ENCODE data around the gene PLCL2.

The PLCL2 gene

DNA sequence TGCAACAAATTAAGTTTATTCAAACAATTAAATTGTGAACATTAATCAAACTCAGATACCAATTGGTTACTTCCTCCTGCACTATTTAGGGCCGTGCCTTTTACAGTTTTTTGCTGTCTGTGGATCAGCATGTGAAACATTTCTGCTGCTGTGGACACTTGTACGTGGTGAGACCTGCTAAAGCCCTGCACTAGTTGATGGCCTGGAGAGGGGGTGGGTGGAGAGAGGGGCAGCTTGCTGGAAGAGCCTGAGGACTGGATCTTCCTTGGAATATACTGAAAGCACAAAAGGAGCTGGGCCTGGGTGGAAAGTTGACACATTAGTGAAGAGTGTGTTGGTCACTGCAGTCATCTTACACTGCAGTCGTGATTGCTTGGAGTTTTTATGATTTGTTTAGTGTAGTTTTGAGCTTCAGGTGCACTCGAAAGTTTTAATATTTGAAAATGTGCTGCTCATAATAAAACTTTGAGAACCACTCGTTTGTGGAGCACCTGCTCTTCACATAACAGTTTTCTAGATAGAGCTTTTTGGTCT is 11.4 kb downstream of the PLCL2 start:
- DNase-seq, result no peak

DNA sequence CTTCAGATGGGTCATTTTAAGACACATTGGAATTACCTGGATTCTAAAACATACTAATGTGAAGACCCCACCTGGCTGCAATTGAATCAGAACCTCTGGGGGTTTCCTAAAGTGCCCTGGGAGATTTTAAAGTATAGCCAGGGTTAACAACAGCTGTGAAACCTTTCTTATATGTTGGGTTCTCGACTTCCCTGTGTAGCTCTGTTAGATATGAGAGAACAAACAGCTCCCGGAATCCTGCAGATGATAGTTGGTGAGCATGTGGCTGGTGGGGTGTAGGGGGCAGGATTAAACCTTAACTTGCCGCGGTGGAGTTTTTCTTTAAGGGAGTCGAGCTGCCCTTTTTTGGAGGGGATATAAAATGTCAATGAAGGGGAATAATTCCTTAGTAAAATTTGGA is 12.1 kb downstream of the PLCL2 start:
- DNase-seq, result no peak

DNA sequence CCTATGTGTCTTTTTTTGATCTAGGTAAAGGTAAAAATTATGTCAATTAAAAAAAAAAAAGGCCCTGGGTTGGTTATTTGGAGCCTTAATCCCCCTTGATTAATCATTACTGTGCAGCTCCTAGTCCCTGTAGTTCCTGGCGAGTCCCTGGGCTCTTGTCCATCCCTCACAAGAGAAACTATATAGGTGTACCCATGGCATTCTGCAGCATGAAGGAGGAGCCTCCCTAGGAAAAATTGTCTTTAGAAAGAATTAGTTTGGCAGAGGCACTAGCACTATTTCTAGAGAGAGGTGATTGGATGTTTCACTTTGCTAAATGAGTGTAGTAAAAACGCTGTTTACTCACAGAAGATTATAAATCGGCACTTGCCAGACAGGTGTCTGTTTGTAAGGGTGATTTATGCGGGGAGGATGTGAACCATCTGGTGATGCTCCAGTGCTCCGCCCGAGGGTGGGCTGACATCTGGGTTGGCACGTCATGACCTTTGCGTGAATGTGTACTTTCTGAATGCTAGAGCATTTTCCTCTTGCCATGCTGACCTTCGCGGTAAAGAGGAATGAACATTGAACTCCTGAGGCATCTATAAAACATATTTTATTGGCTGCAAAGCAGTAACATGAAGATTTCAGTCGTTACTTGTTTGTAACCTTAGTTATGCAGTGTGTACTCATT is 12.6 kb downstream of the PLCL2 start:
- DNase-seq, result peak; percentile 61

DNA sequence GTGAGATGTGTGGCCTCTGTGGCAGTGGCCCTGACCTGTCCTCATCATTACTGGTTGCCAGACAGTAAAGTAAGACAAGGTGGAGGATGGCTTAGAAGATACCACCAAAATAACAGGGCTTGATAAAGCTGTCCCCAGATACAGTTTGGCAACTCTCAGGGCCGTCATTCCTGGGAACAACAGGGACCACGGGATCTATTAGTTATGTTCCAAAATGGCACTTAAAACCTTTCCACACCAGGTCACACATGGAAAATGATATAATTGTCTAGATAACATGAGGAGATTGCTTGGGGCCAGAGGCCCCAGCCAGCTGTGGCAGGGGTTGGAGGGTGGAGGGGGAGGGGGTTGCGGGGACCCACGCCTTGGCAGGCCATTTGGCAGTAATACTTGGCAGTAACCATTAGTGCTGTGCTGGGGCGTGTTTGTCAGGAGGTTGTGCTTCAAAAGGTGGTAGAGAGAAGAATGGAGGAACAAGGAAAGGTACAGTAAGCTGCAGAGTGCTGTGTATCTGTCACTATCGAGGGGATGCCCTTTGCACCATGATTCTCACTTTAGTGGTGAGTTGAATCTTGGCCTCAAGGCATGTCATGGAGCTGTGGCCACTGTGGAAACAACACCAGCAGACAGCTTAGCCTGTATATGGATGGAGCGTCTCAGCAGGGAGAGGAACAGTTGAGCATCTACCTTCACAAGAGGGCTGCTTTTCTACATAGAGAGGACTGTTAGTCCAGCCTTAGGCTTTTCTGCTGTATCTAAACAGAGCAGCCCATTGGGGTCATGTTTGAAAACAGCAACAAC is 14.0 kb downstream of the PLCL2 start:
- no peak for DNase-seq

DNA sequence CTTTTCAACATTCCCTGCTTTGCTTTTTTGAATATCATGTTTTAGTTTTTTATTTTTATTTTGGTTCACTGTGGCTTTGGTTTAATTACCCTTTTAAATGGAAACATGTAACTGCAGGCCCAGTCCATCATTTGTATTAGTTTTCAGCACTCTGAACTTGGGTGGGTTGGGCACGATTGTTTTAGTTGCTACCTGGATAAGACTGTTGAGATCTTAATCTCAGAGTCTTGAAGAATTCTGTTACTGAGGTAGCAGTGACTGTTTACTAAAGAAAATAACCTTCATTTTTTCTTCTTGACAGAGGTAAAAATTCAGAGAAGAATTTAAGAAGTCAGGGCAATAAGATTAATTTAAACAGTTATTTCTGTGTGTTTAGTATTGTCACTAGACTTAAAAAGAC is 15.2 kb downstream of the PLCL2 start:
- no peak for DNase-seq

DNA sequence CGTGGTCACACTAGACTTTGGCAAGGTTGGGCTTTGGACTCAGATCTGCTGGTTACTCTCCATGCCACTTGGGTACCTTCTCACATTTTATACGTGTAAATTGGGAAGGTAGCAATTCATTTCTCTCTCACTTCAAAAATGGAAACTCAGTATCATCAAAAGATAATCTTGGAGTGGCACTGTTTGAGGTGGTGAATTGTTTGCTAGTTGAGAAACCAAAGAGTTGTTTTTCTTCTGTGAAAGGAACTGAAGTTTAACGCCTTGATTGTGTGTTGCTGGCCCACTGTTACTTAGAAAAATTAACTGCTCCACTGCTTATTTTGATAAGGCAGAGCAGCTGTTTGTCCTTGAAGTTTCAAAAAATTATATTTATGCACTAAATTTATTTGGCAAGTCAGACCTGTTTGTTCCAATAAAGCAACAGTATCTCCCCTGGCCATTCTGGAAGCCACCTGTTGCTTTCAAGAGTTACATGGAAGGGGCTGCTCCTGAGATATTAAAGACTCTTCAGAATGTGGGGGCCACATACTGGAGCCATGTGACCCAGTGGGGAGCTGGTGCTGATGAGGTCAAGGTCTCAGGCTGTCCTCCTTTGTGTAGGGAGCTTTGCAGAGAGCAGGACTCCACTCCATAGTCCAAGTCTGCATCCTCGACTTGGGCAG is 16.2 kb downstream of the PLCL2 start:
- no peak for DNase-seq

DNA sequence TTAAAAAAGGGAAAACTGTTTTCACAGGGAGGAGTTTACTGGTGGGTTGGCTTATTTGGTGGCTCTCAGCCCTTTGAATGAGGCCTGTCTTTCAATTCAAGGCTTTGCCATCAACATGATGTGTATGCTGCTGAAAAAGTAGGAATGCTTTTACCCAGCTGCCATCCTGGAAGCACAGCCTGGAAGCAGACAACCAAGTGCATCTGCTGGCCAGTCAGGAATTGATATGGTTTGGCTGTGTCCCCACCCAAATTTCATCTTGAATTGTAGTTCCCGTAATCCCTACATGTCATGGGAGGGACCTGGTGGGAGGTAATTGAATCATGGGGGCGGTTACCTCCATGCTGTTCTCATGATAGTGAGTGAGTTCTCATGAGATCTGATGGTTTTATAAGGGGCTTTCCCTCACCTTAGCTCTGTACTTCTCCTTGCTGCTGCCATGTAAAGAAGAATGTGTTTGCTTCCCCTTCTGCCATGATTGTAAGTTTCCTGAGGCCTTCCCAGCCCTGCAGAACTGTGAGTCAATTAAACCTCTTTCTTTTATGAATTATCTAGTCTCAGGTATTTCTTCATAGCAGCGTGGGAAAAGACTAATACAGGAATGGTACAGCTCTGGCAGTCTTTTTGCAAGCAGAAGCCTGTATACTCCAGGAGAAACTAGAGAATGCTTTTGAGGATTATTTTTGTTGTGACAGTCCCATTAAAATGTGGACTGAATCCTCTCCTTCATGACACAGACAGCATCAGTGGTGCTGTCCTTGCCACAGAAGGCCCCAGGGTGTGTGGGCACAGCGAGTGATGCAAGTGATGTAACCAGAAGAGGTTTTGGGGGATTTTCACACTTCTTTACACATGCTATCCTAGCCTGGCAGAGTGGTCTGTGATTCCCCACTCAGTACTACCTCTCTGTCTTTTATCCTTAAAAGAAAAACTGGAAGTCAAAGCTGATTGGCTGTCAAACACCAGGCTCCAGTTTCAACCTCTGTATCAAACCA is 20.0 kb downstream of the PLCL2 start:
- no peak for DNase-seq

DNA sequence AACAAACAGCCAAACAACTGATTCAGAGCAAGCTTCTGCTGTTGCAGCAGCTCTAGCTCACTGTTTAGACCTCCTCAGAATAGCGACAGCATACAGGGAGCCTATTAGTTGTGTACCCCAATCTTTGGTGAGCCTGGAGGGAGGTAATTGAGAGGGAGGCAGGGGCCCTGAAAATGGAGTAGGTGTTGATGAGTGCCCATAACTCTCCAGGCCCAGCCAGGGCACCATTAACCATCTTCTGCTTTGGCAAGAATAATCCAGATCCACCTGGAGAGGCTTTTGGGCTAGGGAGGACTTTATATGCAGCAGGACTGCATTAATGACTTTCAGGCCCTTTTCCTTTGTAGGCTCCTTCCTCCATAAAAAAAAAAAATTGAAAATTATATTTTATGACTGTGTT is 20.9 kb downstream of the PLCL2 start:
- no peak for DNase-seq

DNA sequence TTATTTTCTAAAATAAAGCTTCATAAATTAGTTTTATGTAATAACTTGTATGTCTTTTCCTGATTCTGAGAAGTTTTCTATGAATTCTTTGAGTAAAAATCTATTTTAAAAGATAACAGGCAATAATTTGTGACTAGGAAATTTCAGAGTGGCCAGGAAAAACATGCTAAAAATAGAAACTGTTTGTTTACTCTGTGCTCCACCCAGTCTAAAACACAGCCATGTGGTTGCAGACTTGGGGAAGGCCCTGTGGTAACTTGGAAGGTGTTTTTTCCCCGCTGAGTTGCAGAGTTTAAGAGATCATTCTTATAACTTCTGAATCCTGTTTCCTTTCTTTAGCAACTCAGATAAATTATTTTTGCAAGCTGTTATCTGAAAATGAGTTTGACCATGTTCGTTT is 21.9 kb downstream of the PLCL2 start:
- DNase-seq, result no peak

DNA sequence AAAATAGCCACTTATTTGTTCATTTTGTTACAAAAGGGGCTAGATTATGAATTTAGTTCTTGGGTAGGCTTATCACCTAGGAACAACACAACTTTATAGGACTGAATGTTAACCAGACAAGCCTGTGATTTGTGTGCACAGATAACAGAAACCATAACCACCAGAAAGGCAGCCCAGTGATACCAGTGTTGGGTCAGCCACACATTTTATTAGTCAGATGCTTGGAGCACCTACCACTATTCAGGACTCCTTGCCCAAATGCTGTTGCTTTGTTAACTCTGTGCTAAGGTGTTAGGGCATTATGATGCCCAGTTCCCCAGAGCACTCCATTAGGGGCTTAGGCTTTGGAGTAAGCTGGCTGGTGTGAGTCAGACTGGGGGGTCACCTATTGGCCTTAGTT is 22.5 kb downstream of the PLCL2 start:
- no peak for DNase-seq

DNA sequence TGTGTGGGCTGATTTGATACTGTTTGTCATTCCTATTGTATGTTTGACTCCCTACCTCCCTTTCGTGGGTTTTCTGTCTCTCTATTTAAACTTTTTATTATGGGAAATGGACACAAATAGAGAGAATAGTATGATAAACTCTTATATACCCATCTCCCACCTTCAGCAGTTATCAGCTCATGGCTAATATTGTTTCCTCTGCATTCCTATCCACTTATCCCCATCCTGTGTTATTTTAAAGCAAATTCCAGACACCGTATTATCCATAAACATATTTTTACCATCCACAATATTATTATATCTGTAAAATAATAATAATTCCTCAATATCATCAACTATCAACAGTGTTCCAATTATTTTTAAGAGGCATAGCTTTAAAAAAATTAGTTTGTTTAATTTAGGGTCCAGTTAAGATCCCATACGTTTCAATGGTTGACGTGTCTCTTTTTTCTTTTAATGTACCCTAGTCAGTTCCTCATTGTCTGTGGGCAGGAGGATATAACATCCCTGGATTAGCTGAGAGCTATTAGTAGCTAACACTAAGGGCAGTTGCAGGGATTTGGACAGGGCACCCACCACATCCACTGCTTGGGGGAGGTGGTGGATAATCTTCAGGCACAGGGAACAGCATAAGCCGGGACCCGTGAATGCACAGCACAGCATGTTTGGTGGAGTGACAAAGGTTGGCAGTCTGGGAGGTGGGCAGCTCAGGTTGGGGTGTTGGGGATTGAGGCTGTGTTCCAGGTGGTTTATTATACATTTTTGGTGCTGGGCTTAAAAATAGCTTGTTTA is 23.5 kb downstream of the PLCL2 start:
- no peak for DNase-seq

DNA sequence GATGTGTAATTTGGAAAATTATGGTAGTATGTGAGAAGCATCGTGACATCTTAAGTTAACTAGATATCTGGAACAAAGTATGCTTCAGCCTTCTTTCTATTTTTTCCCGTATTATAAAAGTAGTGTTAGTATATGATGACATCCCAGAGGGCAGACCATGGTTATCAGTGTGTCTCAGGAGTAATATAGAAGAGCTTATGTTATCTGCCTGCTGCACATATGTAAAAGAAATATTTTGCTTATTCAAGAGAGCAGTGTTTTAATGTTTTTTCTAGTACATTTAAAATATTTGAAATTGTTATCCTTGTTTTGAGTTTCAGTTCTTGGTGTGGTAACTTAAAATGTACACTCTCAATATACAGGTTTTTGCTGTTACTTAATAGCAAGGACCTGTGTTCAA is 24.1 kb downstream of the PLCL2 start:
- no peak for DNase-seq

DNA sequence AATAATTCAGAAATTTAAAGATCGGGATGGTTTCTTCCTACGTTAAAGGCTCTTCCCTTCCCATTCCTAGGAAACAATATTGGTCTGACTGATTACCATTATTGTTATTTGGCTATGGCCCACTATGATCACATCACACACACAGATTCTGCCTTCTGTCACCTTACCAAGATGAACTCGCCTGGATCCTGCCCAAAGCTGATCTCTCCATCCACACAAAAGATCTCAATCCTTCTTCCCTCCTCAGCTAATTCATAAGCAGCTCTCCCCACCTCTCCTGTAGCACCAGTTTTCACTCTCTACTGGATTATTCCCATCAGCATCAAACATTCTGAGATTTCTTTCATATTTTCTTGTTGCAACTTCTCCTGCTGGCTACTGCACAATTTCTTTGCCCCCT is 25.0 kb downstream of the PLCL2 start:
- DNase-seq, result no peak

DNA sequence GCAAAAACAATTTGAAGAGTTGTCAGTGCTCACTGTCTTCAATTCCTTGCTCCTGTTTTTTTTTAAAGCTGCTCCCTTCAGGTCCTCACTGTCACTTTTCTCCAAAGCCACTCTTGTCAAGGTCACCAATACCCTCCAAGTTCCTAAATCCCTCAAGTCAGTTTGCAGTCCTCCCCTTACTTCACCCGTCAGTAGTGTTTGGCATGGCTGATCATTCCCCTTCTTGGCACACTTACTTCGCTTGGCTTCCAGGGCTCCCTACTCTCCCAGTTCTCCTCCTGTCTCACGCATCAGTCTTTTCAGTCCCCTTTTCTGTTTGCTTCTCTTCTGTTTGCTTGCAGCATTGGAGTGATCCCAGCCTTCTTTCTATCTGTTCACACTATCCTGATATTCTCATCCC is 25.5 kb downstream of the PLCL2 start:
- no peak for DNase-seq

DNA sequence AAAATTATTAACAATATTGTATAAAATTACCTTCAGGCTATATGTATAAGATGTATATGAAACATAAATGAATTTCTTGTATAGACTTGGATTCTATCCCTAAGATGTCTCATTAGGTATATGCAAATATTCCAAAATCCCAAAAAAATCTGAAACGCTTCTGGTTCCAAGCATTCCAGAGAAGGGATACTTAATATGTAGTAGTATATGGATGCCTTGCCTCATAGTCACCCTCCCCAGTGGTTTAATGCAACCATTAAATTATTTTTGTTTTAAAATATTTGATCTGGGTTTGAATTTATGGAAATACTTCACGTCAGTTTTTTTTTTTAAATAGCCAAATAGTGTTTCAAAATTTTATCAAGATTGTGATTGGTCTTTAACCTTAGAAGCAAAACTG is 27.2 kb downstream of the PLCL2 start:
- no peak for DNase-seq

DNA sequence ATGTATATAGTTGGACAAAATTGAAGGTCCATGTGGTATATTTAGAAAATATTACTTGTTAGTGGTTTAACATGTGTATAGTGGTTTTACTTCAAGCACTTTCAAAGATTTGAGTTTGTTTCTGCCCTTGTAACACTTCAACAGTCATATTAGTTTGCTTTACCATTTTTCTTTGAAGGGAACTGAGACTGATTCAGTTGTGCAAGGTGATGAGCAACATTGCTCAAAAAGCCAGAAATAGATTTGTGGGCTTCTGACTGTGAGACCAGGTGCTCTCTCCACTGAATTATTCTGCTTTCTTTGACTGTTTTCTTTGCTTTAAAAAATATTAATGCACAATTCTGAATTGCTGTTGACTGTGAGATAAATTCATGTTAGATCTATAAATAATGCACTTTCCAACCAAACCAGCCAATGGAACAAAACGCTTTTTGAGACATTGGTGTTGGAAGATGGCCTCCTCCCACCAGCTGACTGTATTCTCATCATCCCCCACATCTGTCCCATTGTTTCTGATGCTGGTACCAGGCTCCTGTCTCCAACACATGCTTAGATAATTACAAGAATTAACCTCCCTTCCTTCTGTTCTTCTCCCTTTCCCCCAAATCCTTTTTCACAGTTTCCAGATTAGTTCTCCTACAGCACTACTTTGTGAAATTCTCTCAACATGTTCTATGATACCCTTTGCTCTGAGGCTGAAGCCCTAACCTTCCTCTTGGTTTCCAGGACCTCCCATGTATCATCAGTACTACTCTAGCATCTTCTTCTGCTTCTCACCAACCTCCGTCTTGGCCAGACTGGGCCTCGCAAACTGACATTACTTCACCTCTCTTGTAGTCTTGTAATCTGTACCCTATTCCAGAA is 27.9 kb downstream of the PLCL2 start:
- no peak for DNase-seq

DNA sequence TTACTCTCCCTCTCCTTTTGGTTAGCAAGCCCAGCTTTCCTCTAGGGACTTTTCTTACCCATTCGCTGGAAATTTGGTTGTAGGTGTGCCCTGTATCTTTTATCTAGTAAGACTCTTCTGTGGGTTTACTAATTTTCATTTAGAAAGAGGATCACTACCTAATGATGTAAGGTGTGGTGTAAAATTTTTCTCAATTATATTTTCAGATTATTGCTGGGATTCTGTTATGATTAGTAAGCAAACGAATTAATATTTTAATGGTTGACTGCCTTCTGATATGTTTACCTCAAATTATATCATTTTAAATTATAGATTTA is 28.5 kb downstream of the PLCL2 start:
- DNase-seq, result no peak

DNA sequence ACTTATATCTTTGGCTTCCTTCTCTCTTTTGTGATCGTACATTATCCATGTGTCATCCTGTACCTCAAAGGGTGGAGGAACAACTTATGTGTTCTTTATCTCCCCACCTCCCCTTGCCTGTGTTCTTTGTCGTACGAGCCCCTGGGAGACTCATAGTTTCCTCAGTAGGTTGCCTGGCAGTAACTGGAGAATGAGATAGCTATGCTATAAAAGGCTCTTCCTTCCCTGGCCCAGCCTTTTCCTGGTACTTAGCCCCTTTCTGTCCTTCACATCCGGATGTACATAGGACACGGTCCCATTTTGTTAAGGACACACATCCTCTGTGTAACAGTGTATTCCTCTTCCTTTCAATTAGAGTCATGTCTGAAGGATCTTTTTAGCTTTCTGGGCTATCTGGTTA is 32.1 kb downstream of the PLCL2 start:
- DNase-seq, result no peak

DNA sequence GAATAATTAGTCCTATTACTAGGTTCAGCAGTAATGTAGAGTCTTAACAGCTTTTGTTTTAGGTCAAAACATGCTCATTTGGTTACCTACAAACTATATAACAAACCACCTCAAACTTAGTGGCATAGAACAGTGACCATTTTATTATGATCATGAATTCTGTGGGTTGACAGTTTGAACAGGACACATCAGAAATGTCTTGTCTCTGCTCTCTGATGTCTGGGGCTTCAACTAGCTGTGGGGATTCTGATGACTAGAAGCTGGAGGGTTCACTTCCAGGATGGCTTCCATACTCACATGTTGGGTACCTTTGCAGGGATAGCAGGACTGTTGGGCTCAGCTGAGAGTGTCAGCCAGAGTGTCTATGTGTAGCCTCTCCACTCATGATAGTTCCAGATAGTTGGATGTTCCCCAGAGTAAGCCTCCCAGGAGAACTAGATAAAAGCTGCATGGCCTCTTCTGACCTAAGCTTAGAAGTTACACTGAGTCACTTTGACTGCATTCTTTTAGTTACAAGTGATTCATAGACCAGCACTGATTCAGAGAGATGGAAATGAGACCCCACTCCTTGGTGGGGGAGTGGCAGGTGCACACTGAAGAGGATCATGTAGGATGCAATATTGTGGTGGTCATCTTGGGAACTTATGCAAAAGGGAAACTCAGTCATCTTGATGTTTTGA is 32.6 kb downstream of the PLCL2 start:
- no peak for DNase-seq

DNA sequence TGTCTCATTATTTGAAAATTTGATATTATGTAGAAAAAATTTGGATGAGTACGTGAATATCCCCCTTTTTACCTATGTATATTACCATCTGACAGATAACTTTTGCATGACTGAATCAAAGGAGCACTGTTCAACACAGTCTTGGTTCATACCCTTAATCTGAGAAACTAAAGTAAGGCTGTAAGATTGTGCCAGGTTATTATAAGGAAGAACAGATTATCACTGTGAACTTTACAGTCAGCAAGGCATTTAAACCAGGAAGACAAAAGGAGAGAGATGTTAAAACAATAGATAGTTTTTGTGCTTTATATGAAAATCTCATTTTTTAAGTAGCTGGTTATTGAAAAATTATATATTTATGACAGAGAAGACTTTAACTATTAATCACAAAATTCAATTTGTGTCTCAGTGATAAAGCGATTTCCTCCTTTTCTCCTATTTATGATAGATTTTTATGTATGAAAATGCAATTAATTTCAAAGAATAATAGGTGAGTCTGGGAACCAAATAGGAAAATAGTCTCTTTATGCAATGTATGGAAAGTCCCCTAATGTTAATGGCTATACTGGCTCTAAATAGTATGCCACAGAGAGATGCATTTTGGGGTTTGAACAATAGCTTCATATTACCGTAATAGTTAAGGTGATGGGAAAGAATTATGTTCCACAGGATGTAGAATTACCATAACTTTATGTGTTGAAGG is 33.4 kb downstream of the PLCL2 start:
- DNase-seq, result no peak
